HEK293 (cell line): ENCODE data around the gene GLOD4.
"Not testable (repeated sequence)": the region's sequence is repeated elsewhere in the genome, so short reads cannot be mapped to it uniquely, and the experiment has no call there.

ENCODE experiments used
- GLI2 ChIP-seq: fragments of 450-650 bp; formaldehyde crosslinking; IDR thresholded peaks from 2 replicates; pipeline ENCODE4; 2017; ENCODE audit warnings: missing biosample characterization, missing genetic modification characterization, low read depth, borderline replicate concordance
- ZBTB7A ChIP-seq: fragments of 450-650 bp; formaldehyde crosslinking; IDR thresholded peaks from 2 replicates; pipeline ENCODE4 v1.5.1; 2016; ENCODE audit warnings: low read depth, missing biosample characterization, missing genetic modification characterization
- ZNF335 ChIP-seq: fragments of 450-650 bp; formaldehyde crosslinking; conservative IDR thresholded peaks from 2 replicates; pipeline ENCODE4 v1.5.1; 2016; ENCODE audit warnings: missing biosample characterization, missing genetic modification characterization
- TF ChIP-seq, protein P1 (sequence below): fragments of 450-650 bp; formaldehyde crosslinking; IDR thresholded peaks from 2 replicates; pipeline ENCODE4 v1.5.1; 2016; ENCODE audit warnings: missing biosample characterization, missing genetic modification characterization
- TF ChIP-seq, protein P2 (sequence below): fragments of 450-650 bp; formaldehyde crosslinking; IDR thresholded peaks from 2 replicates; pipeline ENCODE4 v1.5.1; 2016; ENCODE audit warnings: missing biosample characterization, missing genetic modification characterization

DNA sequence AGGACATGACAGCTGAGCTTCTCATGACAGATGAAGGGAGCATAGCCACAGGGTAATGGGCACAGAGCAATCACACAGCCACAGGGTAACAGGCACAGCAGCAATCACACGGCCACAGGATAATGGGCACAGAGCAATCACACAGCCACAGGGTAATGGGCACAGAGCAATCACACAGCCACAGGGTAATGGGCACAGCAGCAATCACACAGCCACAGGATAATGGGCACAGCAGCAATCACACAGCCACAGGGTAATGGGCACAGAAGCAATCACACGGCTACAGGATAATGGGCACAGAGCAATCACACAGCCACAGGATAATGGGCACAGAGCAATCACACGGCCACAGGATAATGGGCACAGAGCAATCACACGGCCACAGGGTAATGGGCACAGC lies 33.5 kb downstream of the GLOD4 start:
- not testable (repeated sequence) for TF ChIP-seq ZNF335; ZBTB7A (tag by site-specific recombination); GLI2 (tag by site-specific recombination)
- TF ChIP-seq, protein P1, sequence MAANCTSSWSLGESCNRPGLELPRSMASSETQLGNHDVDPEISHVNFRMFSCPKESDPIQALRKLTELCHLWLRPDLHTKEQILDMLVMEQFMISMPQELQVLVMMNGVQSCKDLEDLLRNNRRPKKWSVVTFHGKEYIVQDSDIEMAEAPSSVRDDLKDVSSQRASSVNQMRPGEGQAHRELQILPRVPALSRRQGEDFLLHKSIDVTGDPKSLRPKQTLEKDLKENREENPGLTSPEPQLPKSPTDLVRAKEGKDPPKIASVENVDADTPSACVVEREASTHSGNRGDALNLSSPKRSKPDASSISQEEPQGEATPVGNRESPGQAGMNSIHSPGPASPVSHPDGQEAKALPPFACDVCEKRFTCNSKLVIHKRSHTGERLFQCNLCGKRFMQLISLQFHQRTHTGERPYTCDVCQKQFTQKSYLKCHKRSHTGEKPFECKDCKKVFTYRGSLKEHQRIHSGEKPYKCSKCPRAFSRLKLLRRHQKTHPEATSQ = not testable (repeated sequence)
- TF ChIP-seq, protein P2, sequence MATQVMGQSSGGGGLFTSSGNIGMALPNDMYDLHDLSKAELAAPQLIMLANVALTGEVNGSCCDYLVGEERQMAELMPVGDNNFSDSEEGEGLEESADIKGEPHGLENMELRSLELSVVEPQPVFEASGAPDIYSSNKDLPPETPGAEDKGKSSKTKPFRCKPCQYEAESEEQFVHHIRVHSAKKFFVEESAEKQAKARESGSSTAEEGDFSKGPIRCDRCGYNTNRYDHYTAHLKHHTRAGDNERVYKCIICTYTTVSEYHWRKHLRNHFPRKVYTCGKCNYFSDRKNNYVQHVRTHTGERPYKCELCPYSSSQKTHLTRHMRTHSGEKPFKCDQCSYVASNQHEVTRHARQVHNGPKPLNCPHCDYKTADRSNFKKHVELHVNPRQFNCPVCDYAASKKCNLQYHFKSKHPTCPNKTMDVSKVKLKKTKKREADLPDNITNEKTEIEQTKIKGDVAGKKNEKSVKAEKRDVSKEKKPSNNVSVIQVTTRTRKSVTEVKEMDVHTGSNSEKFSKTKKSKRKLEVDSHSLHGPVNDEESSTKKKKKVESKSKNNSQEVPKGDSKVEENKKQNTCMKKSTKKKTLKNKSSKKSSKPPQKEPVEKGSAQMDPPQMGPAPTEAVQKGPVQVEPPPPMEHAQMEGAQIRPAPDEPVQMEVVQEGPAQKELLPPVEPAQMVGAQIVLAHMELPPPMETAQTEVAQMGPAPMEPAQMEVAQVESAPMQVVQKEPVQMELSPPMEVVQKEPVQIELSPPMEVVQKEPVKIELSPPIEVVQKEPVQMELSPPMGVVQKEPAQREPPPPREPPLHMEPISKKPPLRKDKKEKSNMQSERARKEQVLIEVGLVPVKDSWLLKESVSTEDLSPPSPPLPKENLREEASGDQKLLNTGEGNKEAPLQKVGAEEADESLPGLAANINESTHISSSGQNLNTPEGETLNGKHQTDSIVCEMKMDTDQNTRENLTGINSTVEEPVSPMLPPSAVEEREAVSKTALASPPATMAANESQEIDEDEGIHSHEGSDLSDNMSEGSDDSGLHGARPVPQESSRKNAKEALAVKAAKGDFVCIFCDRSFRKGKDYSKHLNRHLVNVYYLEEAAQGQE (tag by site-specific recombination) = not testable (repeated sequence)
